GM13977 (cell line): ENCODE results near the gene GRIA4.
"Not testable (repeated sequence)": the region's sequence is repeated elsewhere in the genome, so short reads cannot be mapped to it uniquely, and the experiment has no call there.

ENCODE experiments used
- DNase-seq: peaks from one replicate; pipeline ENCODE4 v3.0.0; 2012; ENCODE audit warnings: low spot score
- CTCF ChIP-seq: IDR thresholded peaks from 2 replicates; pipeline ENCODE4 v1.5.1; 2012; ENCODE audit warnings: mild to moderate bottlenecking, control low read depth; ENCODE audit not compliant: insufficient read depth; ENCODE audit errors: extremely low read depth, missing control alignments
- in situ Hi-C: fragments of 300-500 bp; cut with MboI; formaldehyde crosslinking; loops from one replicate; pipeline ENCODE4 v1.12.0; 2022; ENCODE audit warnings: low sequenced_read_pairs, low pct_unique_long_range_greater_than_20kb, mixed read lengths, inconsistent platforms; ENCODE audit not compliant: unreplicated experiment

GRIA4 gene

GRCh38 chr11:105757107-105757506 is 147.2 kb downstream of the GRIA4 start:
- in situ Hi-C loops = no loop called here
- no peak for DNase-seq
- no peak for TF ChIP-seq CTCF

GRCh38 chr11:105763594-105763993 is 153.7 kb downstream of the GRIA4 start:
- no peak for TF ChIP-seq CTCF
- in situ Hi-C loops = no loop called here
- no peak for DNase-seq

- no peak for DNase-seq
- in situ Hi-C loops = no loop called here
Observed at GRCh38 chr11:105767931-105768330, 158.1 kb downstream of the GRIA4 start.

GRCh38 chr11:105769627-105770026 is 159.8 kb downstream of the GRIA4 start:
- DNase-seq = no peak
- in situ Hi-C loops = no loop called here
- TF ChIP-seq CTCF = no peak

More at GRCh38 chr11:105767931-105768330, 158.1 kb downstream of the GRIA4 start:
- TF ChIP-seq CTCF = no peak

GRCh38 chr11:105773452-105773851 is 163.6 kb downstream of the GRIA4 start:
- DNase-seq, in situ Hi-C loops: not testable (repeated sequence)

- TF ChIP-seq CTCF = no peak
- no peak for DNase-seq
- in situ Hi-C loops = no loop called here
Observed at GRCh38 chr11:105774899-105775298, 165.0 kb downstream of the GRIA4 start.

- in situ Hi-C loops = no loop called here
- TF ChIP-seq CTCF = no peak
- DNase-seq = no peak
Observed at GRCh38 chr11:105780781-105781525, 171.1 kb downstream of the GRIA4 start.
